Activated CD8-positive, alpha-beta T cell treated with anti-CD3 and anti-CD28 coated beads for 36 hours (primary cell): ENCODE data around the gene REG4. TPM values are rescaled to one million over a fixed set of nuclear protein-coding genes. Genes with fewer than 3 reads are reported as not detected.
A peak's percentile ranks its signal among the peaks of the same experiment; 100 is the strongest.
"Not testable (repeated sequence)": the region's sequence is repeated elsewhere in the genome, so short reads cannot be mapped to it uniquely, and the experiment has no call there.

Experiments used
- ATAC-seq: fragments of 200-7000 bp; cut with Tn5 transposase; one replicate; pipeline ENCODE4 v1.10.0; 2021; ENCODE audit warnings: mild to moderate bottlenecking, moderate library complexity
- CTCF ChIA-PET: fragments of 350-600 bp; sonication (Branson Sonifier 250); formaldehyde crosslinking; loops from one replicate; lab custom pipeline; 2021; ENCODE audit warnings: antibody characterized with exemption; lab: Charles Lee
- POLR2A ChIA-PET: fragments of 350-600 bp; sonication (Branson Sonifier 250); formaldehyde crosslinking; loops from one replicate; lab custom pipeline; 2021; ENCODE audit warnings: antibody characterized with exemption; lab: Charles Lee
- DNase-seq: peaks from one replicate; pipeline ENCODE4 v3.0.0-alpha.2; 2020
- H3K27ac Mint-ChIP-seq: one replicate; pipeline ENCODE4 v1.8.0; 2021; ENCODE audit warnings: mild to moderate bottlenecking, mixed read lengths
- H3K27me3 Mint-ChIP-seq: one replicate; pipeline ENCODE4 v1.8.0; 2021; ENCODE audit warnings: mixed read lengths
- H3K36me3 Mint-ChIP-seq: one replicate; pipeline ENCODE4 v1.8.0; 2021; ENCODE audit warnings: low read depth, mixed read lengths
- H3K4me1 Mint-ChIP-seq: one replicate; pipeline ENCODE4 v1.8.0; 2021; ENCODE audit warnings: low read depth, mixed read lengths
- H3K4me3 Mint-ChIP-seq: one replicate; pipeline ENCODE4 v1.8.0; 2021; ENCODE audit warnings: mild to moderate bottlenecking, moderate library complexity, mixed read lengths
- H3K9me3 Mint-ChIP-seq: one replicate; pipeline ENCODE4 v1.8.0; 2021; ENCODE audit warnings: mixed read lengths
- intact Hi-C: fragments of 100-400 bp; cut with micrococcal nuclease; formaldehyde crosslinking; loops from one replicate; pipeline ENCODE4 v1.10.0; 2022
- total RNA-seq, 2 experiments: library from RNA; stranded (reverse); gene quantifications; one replicate each; pipeline ENCODE4 v1.2.3, GENCODE V29; 2021
- TF ChIP-seq, protein P1 (sequence below): fragments of 200-600 bp; IDR thresholded peaks from one replicate; pipeline ENCODE4 v1.8.0; 2022; ENCODE audit warnings: antibody characterized with exemption, mild to moderate bottlenecking

Gene REG4
- total RNA-seq, 2 experiments from 2014 or later: 9.7 to 9.9 TPM

DNA sequence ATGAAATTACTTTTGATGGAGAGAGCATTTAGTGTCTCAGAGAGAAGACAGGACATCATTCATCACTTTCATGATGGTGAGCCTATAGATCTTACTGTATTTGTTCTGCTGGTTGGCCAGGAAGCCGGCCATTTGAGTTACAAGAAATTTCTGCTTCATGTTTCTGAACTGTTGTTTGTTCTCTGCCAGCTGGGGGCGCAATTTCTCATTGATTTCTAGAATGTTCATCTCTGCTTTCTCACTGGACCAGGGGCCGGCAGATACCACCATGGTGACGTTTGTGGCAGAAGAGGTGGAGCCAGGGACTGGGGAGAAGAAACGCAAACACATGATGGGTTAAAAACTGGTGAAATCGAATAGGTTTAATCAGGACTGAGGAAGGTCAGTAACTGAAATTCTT is 32.9 kb upstream of the REG4 start:
- POLR2A ChIA-PET, H3K27me3 Mint-ChIP-seq, H3K4me3 Mint-ChIP-seq, H3K4me1 Mint-ChIP-seq, H3K9me3 Mint-ChIP-seq, intact Hi-C loops, H3K36me3 Mint-ChIP-seq, ATAC-seq, H3K27ac Mint-ChIP-seq: not testable (repeated sequence)
- CTCF ChIA-PET: interaction anchor here (0.7 to 2.8 kb wide), 4 partner anchors 15 to 104 kb away, joined by 3 to 9 read pairs (median 3); no protein-coding TSS in a partner anchor
- DNase-seq: peak; percentile 17
- TF ChIP-seq, protein P1, sequence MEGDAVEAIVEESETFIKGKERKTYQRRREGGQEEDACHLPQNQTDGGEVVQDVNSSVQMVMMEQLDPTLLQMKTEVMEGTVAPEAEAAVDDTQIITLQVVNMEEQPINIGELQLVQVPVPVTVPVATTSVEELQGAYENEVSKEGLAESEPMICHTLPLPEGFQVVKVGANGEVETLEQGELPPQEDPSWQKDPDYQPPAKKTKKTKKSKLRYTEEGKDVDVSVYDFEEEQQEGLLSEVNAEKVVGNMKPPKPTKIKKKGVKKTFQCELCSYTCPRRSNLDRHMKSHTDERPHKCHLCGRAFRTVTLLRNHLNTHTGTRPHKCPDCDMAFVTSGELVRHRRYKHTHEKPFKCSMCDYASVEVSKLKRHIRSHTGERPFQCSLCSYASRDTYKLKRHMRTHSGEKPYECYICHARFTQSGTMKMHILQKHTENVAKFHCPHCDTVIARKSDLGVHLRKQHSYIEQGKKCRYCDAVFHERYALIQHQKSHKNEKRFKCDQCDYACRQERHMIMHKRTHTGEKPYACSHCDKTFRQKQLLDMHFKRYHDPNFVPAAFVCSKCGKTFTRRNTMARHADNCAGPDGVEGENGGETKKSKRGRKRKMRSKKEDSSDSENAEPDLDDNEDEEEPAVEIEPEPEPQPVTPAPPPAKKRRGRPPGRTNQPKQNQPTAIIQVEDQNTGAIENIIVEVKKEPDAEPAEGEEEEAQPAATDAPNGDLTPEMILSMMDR: peak; percentile 38

DNA sequence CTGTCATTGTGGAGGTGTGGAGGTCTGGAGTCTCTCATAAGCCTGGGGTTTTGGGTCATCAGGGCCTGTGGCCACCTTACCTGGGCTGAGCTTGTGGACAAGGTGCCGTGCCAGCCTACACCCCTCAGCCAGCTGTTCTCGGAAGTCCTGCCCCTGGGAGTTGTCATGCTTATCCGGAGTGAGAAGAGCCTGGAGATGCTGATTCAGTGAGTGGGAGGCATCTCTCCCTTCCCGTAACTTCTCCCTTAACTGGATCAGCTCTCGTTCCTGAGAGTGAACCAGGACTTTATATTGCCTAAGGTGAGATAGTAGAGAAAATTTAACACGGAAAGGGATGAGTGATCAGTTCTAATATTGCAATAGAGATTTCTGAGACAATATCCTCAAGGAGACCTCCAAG is 30.0 kb upstream of the REG4 start:
- Mint-ChIP-seq H3K4me1 (no peaks in the 10 kb centered on the region), H3K27me3 (peaks cover 3% of the 10 kb centered on the region), H3K27ac (no peak overlapping the region), H3K9me3 (no peaks in the 10 kb centered on the region), H3K36me3 (no peaks in the 10 kb centered on the region), H3K4me3 (no peak overlapping the region)
- DNase-seq (no peak), ATAC-seq (no peak)
- ChIA-PET CTCF (no interaction called here), POLR2A (no interaction called here)
- TF ChIP-seq, protein P1: no peak
- intact Hi-C loops: no loop called here

DNA sequence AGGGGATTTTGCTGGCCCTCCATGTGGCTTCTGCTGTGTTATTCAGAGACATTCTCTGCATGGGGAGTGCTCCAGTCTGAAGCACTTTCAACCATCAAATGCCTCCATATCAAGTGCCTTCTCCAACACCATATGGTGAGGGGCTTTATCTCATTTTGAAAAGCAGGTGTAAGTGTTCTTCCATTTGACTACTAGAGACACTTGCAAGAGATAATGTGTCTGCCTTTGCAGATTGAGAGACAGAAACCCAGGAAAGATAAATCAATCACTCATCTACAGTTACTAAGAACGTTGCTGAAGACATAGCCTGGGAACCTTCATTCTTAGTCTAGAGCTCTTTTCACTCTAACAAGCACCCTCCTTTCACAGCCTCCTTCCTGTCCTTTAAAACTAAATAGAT is 29.5 kb upstream of the REG4 start:
- intact Hi-C loops: no loop called here
- Mint-ChIP-seq H3K4me1 (no peaks in the 10 kb centered on the region), H3K27me3 (peaks cover 3% of the 10 kb centered on the region), H3K36me3 (no peaks in the 10 kb centered on the region), H3K4me3 (no peak overlapping the region), H3K9me3 (no peaks in the 10 kb centered on the region), H3K27ac (no peak overlapping the region)
- DNase-seq (no peak), ATAC-seq (no peak)
- ChIA-PET CTCF (no interaction called here), POLR2A (no interaction called here)
- TF ChIP-seq, protein P1: no peak

DNA sequence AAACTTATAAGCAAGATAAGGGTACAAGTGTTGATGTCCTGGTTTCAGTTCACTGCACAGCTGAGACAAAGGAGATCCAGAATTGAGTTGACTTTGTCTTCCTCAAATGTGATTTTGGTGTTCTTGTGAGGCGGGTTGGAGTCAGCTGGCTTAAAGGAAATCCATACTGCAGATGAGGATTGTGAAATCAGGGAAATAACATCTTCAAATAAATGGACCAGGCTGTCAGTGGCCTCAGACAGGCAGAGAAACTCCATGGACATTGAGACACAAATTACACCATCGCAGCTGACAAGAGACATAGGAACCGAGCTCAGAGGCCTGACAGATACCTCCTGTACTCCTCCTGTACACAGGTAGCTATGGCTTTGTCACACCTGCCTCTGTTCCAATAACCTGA is 27.0 kb upstream of the REG4 start:
- H3K27me3 Mint-ChIP-seq: peaks cover 5% of the 10 kb centered on the region
- CTCF ChIA-PET: interaction anchor here (0.8 to 1.2 kb wide), 3 partner anchors 23 to 32 kb away, joined by 3 to 4 read pairs (median 3); no protein-coding TSS in a partner anchor
- no peaks in the 10 kb centered on the region for H3K36me3 Mint-ChIP-seq
- H3K9me3 Mint-ChIP-seq: no peaks in the 10 kb centered on the region
- no peak overlapping the region for H3K27ac Mint-ChIP-seq
- DNase-seq (no peak), ATAC-seq (no peak)
- TF ChIP-seq, protein P1: no peak
- intact Hi-C loops: no loop called here
- H3K4me1 Mint-ChIP-seq: no peaks in the 10 kb centered on the region
- H3K4me3 Mint-ChIP-seq: no peak overlapping the region
- POLR2A ChIA-PET: interaction anchor here (1.0 kb wide), 1 partner anchor 18 kb away, joined by 3 read pairs; no protein-coding TSS in a partner anchor

DNA sequence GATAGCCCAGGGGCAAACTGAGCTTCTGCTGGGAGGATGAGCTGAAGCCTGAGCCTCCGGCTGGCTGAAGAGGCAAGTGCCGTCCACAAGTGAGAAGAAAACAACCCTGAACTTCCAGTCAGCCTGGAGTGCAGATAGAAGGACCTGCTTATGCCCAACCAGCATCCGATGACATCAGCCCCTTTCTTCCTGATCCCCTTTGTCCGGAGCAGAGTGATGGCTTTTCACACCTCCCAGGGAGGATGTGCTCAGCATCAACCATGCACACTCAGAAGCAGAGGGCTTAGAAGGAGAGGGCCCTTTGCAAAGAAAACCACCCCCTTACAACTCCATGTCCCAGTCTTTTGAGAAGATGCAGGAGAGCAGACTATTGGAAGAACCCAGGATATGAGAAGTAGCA is 23.7 kb upstream of the REG4 start:
- intact Hi-C loops: no loop called here
- TF ChIP-seq, protein P1: no peak
- ChIA-PET CTCF (interaction anchor here (1.4 kb wide), 1 partner anchor 26 kb away, joined by 5 read pairs; no protein-coding TSS in a partner anchor), POLR2A (no interaction called here)
- Mint-ChIP-seq H3K27ac (no peak overlapping the region), H3K27me3 (peaks cover 7% of the 10 kb centered on the region), H3K36me3 (no peaks in the 10 kb centered on the region), H3K9me3 (no peaks in the 10 kb centered on the region), H3K4me3 (no peak overlapping the region), H3K4me1 (no peaks in the 10 kb centered on the region)
- ATAC-seq (no peak), DNase-seq (no peak)
